Activated CD4-positive, alpha-beta T cell treated with anti-CD3 and anti-CD28 coated beads, Interleukin-2, amount 10 ng/mL, durations not matched to agents 7 days and 5 days (primary cell): Measurements from ENCODE around the gene PREX1. TPM values are rescaled to one million over a fixed set of nuclear protein-coding genes. Genes with fewer than 3 reads are reported as not detected.

Experiments
- CTCF ChIA-PET: fragments of 350-600 bp; sonication (Branson Sonifier 250); formaldehyde crosslinking; loops from one replicate; lab custom pipeline; 2021; ENCODE audit warnings: antibody characterized with exemption; lab: Charles Lee
- POLR2A ChIA-PET: fragments of 350-600 bp; sonication (Branson Sonifier 250); formaldehyde crosslinking; loops from one replicate; lab custom pipeline; 2021; ENCODE audit warnings: antibody characterized with exemption; lab: Charles Lee
- DNase-seq: peaks from one replicate; pipeline ENCODE4 v3.0.0-alpha.2; 2020
- H3K27ac Mint-ChIP-seq: one replicate; pipeline ENCODE4 v1.8.0; 2021; ENCODE audit warnings: mild to moderate bottlenecking, moderate library complexity, mixed read lengths
- H3K27me3 Mint-ChIP-seq: one replicate; pipeline ENCODE4 v1.8.0; 2021; ENCODE audit warnings: mixed read lengths
- H3K36me3 Mint-ChIP-seq: one replicate; pipeline ENCODE4 v1.8.0; 2021; ENCODE audit warnings: low read depth, mixed read lengths
- H3K4me1 Mint-ChIP-seq: one replicate; pipeline ENCODE4 v1.8.0; 2021; ENCODE audit warnings: mixed read lengths
- H3K4me3 Mint-ChIP-seq: one replicate; pipeline ENCODE4 v1.8.0; 2021; ENCODE audit warnings: mild to moderate bottlenecking, moderate library complexity, mixed read lengths
- H3K9me3 Mint-ChIP-seq: one replicate; pipeline ENCODE4 v1.8.0; 2021; ENCODE audit warnings: mixed read lengths
- total RNA-seq, 2 experiments: library from RNA; stranded (reverse); gene quantifications; one replicate each; pipeline ENCODE4 v1.2.3, GENCODE V29; 2021

Gene PREX1
- total RNA-seq, 2 experiments from 2014 or later = 81.0 to 86.1 TPM

GRCh38 chr20:48647858-48648257 lies 179.9 kb downstream of the PREX1 start:
- Mint-ChIP-seq H3K27me3 (no peaks in the 10 kb centered on the region), H3K27ac (no peak overlapping the region), H3K9me3 (no peaks in the 10 kb centered on the region), H3K36me3 (peaks cover 50% of the 10 kb centered on the region), H3K4me1 (no peaks in the 10 kb centered on the region), H3K4me3 (no peak overlapping the region)
- ChIA-PET CTCF (interaction anchor here (0.8 to 1.5 kb wide), 3 partner anchors 10 to 246 kb away, joined by 3 to 6 read pairs (median 3); no protein-coding TSS in a partner anchor), POLR2A (no interaction called here)
- DNase-seq = no peak

DNA sequence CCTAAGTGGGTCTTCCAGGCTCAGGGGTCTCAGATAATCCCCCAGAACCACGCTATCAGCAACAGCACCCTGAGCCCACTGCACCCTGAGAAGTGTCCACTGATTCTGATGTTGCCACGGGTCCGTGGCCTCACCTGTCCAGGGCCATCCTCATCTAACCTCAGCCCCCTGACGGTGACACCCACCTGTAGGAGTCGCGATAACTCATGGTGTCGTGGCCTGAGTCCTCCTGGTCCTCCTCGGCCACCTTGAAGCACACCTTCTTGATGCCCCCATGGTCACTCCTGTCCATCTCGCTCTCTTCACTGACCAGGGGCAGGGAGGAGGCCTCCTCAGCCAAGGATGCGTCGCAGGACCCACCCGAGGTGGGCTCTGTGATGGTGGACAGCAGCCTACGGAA lies 182.1 kb downstream of the PREX1 start:
- no peak overlapping the region for H3K27ac Mint-ChIP-seq
- no peaks in the 10 kb centered on the region for H3K9me3 Mint-ChIP-seq
- ChIA-PET POLR2A (no interaction called here), CTCF (interaction anchor here (0.9 kb wide), 1 partner anchor 12 kb away, joined by 3 read pairs; no protein-coding TSS in a partner anchor)
- H3K4me1 Mint-ChIP-seq = no peaks in the 10 kb centered on the region
- no peak overlapping the region for H3K4me3 Mint-ChIP-seq
- peaks cover 44% of the 10 kb centered on the region for H3K36me3 Mint-ChIP-seq
- no peaks in the 10 kb centered on the region for H3K27me3 Mint-ChIP-seq
- no peak for DNase-seq

- no peak for DNase-seq
- no peaks in the 10 kb centered on the region for H3K27me3 Mint-ChIP-seq
- peaks cover 45% of the 10 kb centered on the region for H3K36me3 Mint-ChIP-seq
- H3K4me1 Mint-ChIP-seq = peaks cover 4% of the 10 kb centered on the region
- no peak overlapping the region for H3K4me3 Mint-ChIP-seq
- no peaks in the 10 kb centered on the region for H3K9me3 Mint-ChIP-seq
- ChIA-PET POLR2A (no interaction called here), CTCF (no interaction called here)
- no peak overlapping the region for H3K27ac Mint-ChIP-seq
Measured at GRCh38 chr20:48644286-48644828, 183.4 kb downstream of the PREX1 start.

- H3K4me3 Mint-ChIP-seq = no peak overlapping the region
- H3K9me3 Mint-ChIP-seq = no peaks in the 10 kb centered on the region
- H3K4me1 Mint-ChIP-seq = peaks cover 4% of the 10 kb centered on the region
- peaks cover 41% of the 10 kb centered on the region for H3K36me3 Mint-ChIP-seq
- no peak for DNase-seq
- ChIA-PET POLR2A (no interaction called here), CTCF (interaction anchor here (1.1 kb wide), 1 partner anchor 15 kb away, joined by 3 read pairs; no protein-coding TSS in a partner anchor)
- H3K27ac Mint-ChIP-seq = no peak overlapping the region
- H3K27me3 Mint-ChIP-seq = no peaks in the 10 kb centered on the region
Measured at GRCh38 chr20:48642105-48642880, 185.5 kb downstream of the PREX1 start.

DNA sequence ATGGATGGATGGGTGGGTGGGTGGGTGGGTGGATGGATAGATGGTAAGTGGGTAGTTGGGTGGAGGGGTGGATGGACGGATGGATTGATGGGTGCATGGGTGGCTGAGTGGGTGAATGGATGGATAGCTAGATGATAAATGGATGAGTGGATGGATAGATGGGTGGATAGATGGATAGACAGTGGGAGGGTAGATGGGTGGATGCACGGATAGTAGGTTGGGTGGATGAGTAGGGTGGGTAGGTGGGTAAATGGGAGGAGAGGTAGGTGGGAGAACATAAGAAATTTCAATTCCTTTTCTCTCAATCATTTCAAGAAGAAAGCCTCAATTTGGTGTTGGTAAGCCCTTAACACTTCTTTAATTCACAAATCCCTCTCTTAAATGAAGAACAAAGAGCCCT lies 186.9 kb downstream of the PREX1 start:
- peaks cover 5% of the 10 kb centered on the region for H3K4me1 Mint-ChIP-seq
- POLR2A ChIA-PET = no interaction called here
- no peak for DNase-seq
- peaks cover 36% of the 10 kb centered on the region for H3K36me3 Mint-ChIP-seq
- no peaks in the 10 kb centered on the region for H3K9me3 Mint-ChIP-seq
- H3K27ac Mint-ChIP-seq = no peak overlapping the region
- CTCF ChIA-PET = interaction anchor here (0.6 to 1.4 kb wide), 4 partner anchors 9 to 265 kb away, joined by 3 to 5 read pairs (median 3); no protein-coding TSS in a partner anchor
- H3K4me3 Mint-ChIP-seq = no peak overlapping the region
- H3K27me3 Mint-ChIP-seq = no peaks in the 10 kb centered on the region

- Mint-ChIP-seq H3K27ac (no peak overlapping the region), H3K9me3 (no peaks in the 10 kb centered on the region), H3K4me1 (peaks cover 13% of the 10 kb centered on the region), H3K36me3 (peaks cover 39% of the 10 kb centered on the region), H3K4me3 (no peak overlapping the region), H3K27me3 (no peaks in the 10 kb centered on the region)
- DNase-seq = no peak
- ChIA-PET POLR2A (no interaction called here), CTCF (interaction anchor here (1.3 to 5.7 kb wide), 3 partner anchors 17 to 265 kb away, joined by 3 to 21 read pairs (median 3); no protein-coding TSS in a partner anchor)
Measured at GRCh38 chr20:48639899-48640298, 187.9 kb downstream of the PREX1 start.

- Mint-ChIP-seq H3K36me3 (peaks cover 41% of the 10 kb centered on the region), H3K4me1 (peaks cover 14% of the 10 kb centered on the region), H3K27me3 (no peaks in the 10 kb centered on the region), H3K9me3 (no peaks in the 10 kb centered on the region), H3K27ac (no peak overlapping the region), H3K4me3 (no peak overlapping the region)
- ChIA-PET POLR2A (no interaction called here), CTCF (interaction anchor here (0.9 to 5.7 kb wide), 4 partner anchors 17 to 267 kb away, joined by 3 to 21 read pairs (median 4); no protein-coding TSS in a partner anchor)
- no peak for DNase-seq
Measured at GRCh38 chr20:48638546-48638945, 189.3 kb downstream of the PREX1 start.

DNA sequence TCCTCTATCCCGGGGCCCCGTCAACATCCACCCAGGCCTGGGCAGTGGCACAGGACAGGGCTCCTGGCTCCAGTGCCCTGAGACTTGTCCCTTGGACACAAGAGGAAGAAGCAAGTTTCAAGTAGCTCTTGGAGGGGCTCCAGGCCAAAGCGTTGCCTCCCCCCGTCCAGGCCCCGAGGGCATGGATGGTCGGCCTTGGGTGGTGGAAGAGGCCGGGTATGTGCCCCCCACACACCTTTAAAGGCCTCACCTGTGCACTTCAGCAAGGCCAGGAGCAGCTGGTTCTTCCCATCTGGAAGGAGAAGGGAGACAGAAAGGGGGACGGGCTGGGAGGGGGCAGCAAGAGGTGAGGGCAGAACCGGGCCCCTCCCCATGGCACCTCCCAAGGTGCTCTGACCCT lies 190.3 kb downstream of the PREX1 start:
- ChIA-PET CTCF (interaction anchor here (1.3 to 5.7 kb wide), 2 partner anchors 19 to 268 kb away, joined by 3 to 21 read pairs; no protein-coding TSS in a partner anchor), POLR2A (no interaction called here)
- no peak overlapping the region for H3K4me3 Mint-ChIP-seq
- peaks cover 45% of the 10 kb centered on the region for H3K36me3 Mint-ChIP-seq
- peaks cover 15% of the 10 kb centered on the region for H3K4me1 Mint-ChIP-seq
- DNase-seq = no peak
- H3K27me3 Mint-ChIP-seq = no peaks in the 10 kb centered on the region
- no peak overlapping the region for H3K27ac Mint-ChIP-seq
- H3K9me3 Mint-ChIP-seq = no peaks in the 10 kb centered on the region

- H3K27ac Mint-ChIP-seq = no peak overlapping the region
- H3K4me1 Mint-ChIP-seq = peaks cover 15% of the 10 kb centered on the region
- DNase-seq = no peak
- H3K36me3 Mint-ChIP-seq = peaks cover 43% of the 10 kb centered on the region
- no peak overlapping the region for H3K4me3 Mint-ChIP-seq
- ChIA-PET POLR2A (no interaction called here), CTCF (interaction anchor here (1.3 to 5.7 kb wide), 3 partner anchors 259 to 277 kb away, joined by 3 to 21 read pairs (median 3); no protein-coding TSS in a partner anchor)
- H3K27me3 Mint-ChIP-seq = no peaks in the 10 kb centered on the region
- no peaks in the 10 kb centered on the region for H3K9me3 Mint-ChIP-seq
Measured at GRCh38 chr20:48636301-48636700, 191.5 kb downstream of the PREX1 start.

GRCh38 chr20:48635791-48636267 lies 192.0 kb downstream of the PREX1 start:
- no peaks in the 10 kb centered on the region for H3K9me3 Mint-ChIP-seq
- ChIA-PET CTCF (interaction anchor here (0.6 to 5.7 kb wide), 11 partner anchors 12 to 614 kb away, joined by 3 to 21 read pairs (median 3); no protein-coding TSS in a partner anchor), POLR2A (interaction anchor here (0.6 kb wide), 1 partner anchor 15 kb away, joined by 4 read pairs; no protein-coding TSS in a partner anchor)
- H3K27me3 Mint-ChIP-seq = no peaks in the 10 kb centered on the region
- DNase-seq = peak; percentile 73
- H3K36me3 Mint-ChIP-seq = peaks cover 44% of the 10 kb centered on the region
- H3K4me3 Mint-ChIP-seq = no peak overlapping the region
- H3K4me1 Mint-ChIP-seq = peaks cover 15% of the 10 kb centered on the region
- no peak overlapping the region for H3K27ac Mint-ChIP-seq

DNA sequence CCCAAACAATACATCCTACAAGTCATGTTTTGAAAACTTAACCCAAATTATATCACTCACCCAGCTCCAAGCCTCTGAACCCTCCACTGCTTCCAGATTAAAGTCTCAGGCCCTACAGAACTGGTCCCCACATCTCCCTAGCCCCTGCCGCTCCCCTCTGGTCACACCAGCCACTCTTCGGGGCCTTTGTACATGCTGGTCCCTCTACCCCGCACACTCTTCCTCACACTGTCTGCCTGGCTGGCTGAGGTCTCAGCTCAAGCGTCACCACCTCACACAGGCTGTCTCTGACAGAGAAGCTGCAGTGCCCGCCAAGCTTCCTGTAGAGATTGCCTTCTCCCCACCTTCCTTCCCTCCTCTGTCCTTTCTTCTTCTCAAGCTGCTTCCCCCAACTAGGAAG lies 192.4 kb downstream of the PREX1 start:
- ChIA-PET POLR2A (interaction anchor here (0.6 kb wide), 1 partner anchor 15 kb away, joined by 4 read pairs; no protein-coding TSS in a partner anchor), CTCF (interaction anchor here (0.6 to 5.7 kb wide), 10 partner anchors 12 to 615 kb away, joined by 3 to 21 read pairs (median 3); no protein-coding TSS in a partner anchor)
- no peak for DNase-seq
- Mint-ChIP-seq H3K9me3 (no peaks in the 10 kb centered on the region), H3K27me3 (no peaks in the 10 kb centered on the region), H3K36me3 (peaks cover 39% of the 10 kb centered on the region), H3K4me1 (peaks cover 15% of the 10 kb centered on the region), H3K4me3 (no peak overlapping the region), H3K27ac (no peak overlapping the region)

GRCh38 chr20:48634641-48635040 lies 193.2 kb downstream of the PREX1 start:
- no peak for DNase-seq
- POLR2A ChIA-PET = no interaction called here

More at GRCh38 chr20:48634641-48635040, 193.2 kb downstream of the PREX1 start:
- no peaks in the 10 kb centered on the region for H3K27me3 Mint-ChIP-seq
- CTCF ChIA-PET = interaction anchor here (0.6 to 5.7 kb wide), 5 partner anchors 11 to 270 kb away, joined by 3 to 21 read pairs (median 4); no protein-coding TSS in a partner anchor
- H3K4me1 Mint-ChIP-seq = peaks cover 12% of the 10 kb centered on the region
- no peaks in the 10 kb centered on the region for H3K9me3 Mint-ChIP-seq
- no peak overlapping the region for H3K27ac Mint-ChIP-seq
- H3K36me3 Mint-ChIP-seq = peaks cover 34% of the 10 kb centered on the region
- H3K4me3 Mint-ChIP-seq = no peak overlapping the region
